Skin of body (tissue), 1 donor: Measurements from ENCODE around the gene TTC19. TPM values are rescaled to one million over a fixed set of nuclear protein-coding genes. Genes with fewer than 3 reads are reported as not detected.

Experiments used
- total RNA-seq: library from RNA; depleted of rRNA; stranded (reverse); fragments of >200 nt; gene quantifications from one replicate; pipeline ENCODE4 v1.2.3, GENCODE V29; 2014

TTC19 gene
- total RNA-seq, 1 donor from 2014 or later: 39.5 TPM

Other genes with a start within 250 kb of the TTC19 start
- 11.2 TPM for gene ADORA2B, start 54.7 kb upstream of the TTC19 start, total RNA-seq
- 11.9 TPM for gene ZSWIM7, start 120 bp upstream of the TTC19 start, total RNA-seq
- gene NCOR1, start 215.7 kb downstream of the TTC19 start, total RNA-seq: 112 TPM
- 27.1 TPM for gene PIGL, start 217.4 kb downstream of the TTC19 start, total RNA-seq